ENCODE results near the gene TNFAIP2.

GRCh38 chr14:103088921-103089320, 34.3 kb upstream of the TNFAIP2 start:
- no peak for TF ChIP-seq EZH2 (IDR thresholded peaks at IDR 0.05; ENCODE audit: low read depth)
- no peak for TF ChIP-seq CTCF (conservative IDR thresholded peaks at IDR 0.05)

Data from PC-9 (cell line).